ENCODE measurements around the gene OST4.

The OST4 gene

DNA sequence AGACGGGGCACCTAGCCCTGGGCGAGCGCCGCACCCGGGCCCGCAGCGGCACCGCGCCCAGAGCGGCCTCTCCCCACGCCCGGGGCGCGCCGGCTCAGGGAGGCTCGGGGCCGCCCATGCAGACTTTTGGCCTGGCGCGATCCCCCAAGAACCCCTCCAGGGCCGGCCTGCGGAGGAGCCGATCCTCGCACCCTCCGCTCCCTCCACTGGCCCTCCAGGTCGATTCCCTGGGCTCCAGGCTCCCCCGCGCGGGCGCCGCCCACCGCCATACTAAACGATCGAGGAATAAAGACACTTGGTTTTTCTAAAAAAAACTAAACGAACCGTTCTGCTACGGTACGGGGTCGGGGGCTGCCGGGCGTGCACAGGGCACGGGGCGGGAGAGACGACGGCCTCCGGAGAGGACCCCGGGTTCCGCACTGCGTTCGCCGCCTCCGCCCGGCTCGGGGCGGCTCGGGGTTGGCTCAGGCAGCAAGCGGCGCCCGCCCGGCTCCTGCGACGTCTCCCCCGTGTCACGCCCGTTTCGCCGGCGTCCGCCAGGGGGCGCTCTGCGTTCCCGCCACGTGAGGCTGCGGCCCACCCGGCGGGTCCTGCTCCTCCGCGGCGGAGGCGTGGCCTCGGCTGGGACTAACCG lies 14.8 kb upstream of the OST4 start:
- Histone ChIP-seq H3K36me3 (ENCODE audit: control insufficient read depth, insufficient read depth, low read length) (no peaks in the 10 kb centered on the region), H3K18ac (ENCODE audit: low read length) (peak overlapping the region; percentile 35), H4K5ac (ENCODE audit: low read length) (no peak overlapping the region), H3K4me2 (ENCODE audit: low read length) (peak overlapping the region; percentile 87), H4K8ac (ENCODE audit: low read depth, low read length) (peak overlapping the region; percentile 59), H3K4ac (ENCODE audit: low read depth, low read length) (no peak overlapping the region), H3K56ac (ENCODE audit: low read length) (peak overlapping the region; percentile 77), H3K27ac (ENCODE audit: low read depth, low read length) (no peak overlapping the region), H3K4me3 (ENCODE audit: low read length) (peak overlapping the region; percentile 38), H3K79me1 (ENCODE audit: low read length) (no peaks in the 10 kb centered on the region), H3K4me1 (ENCODE audit: control insufficient read depth, low read depth, low read length) (peaks cover 2% of the 10 kb centered on the region), H3K9ac (ENCODE audit: low read length) (peak overlapping the region; percentile 92), H2BK5ac (ENCODE audit: low read length) (no peak overlapping the region), H3K27me3 (ENCODE audit: insufficient read depth, low read length, poor library complexity) (no peaks in the 10 kb centered on the region), H2BK120ac (ENCODE audit: low read depth, low read length) (no peak overlapping the region), H3K79me2 (ENCODE audit: control insufficient read depth, insufficient read depth, low read length) (no peaks in the 10 kb centered on the region), H2BK15ac (replicated peaks; ENCODE audit: low read depth) (no peak overlapping the region), H2AK5ac (ENCODE audit: low read length) (no peak overlapping the region), H3K23ac (ENCODE audit: low read length) (peak overlapping the region; percentile 1)
- no CpG with 5 or more reads among the region's 81 CpGs for WGBS (ENCODE audit: extremely low coverage, insufficient coverage, low lambda C conversion rate)
- peak; percentile 94 for DNase-seq

DNA sequence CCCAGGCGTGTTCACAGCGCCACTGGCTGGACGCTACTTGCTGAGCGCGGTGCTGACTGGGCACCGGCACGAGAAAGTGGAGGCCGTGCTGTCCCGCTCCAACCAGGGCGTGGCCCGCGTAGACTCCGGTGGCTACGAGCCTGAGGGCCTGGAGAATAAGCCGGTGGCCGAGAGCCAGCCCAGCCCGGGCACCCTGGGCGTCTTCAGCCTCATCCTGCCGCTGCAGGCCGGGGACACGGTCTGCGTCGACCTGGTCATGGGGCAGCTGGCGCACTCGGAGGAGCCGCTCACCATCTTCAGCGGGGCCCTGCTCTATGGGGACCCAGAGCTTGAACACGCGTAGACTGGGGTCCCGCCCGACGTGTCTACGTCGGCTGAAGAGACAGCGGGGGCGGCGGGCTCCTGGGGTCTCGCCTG lies 14.2 kb upstream of the OST4 start:
- no peak overlapping the region for H2AK5ac ChIP-seq (ENCODE audit: low read length)
- peak overlapping the region; percentile 38 for H3K4me3 ChIP-seq (ENCODE audit: low read length)
- H3K9ac ChIP-seq (ENCODE audit: low read length) = peak overlapping the region; percentile 92
- H3K56ac ChIP-seq (ENCODE audit: low read length) = peak overlapping the region; percentile 77
- peak overlapping the region; percentile 35 for H3K18ac ChIP-seq (ENCODE audit: low read length)
- no peak overlapping the region for H3K27ac ChIP-seq (ENCODE audit: low read depth, low read length)
- peak overlapping the region; percentile 1 for H3K23ac ChIP-seq (ENCODE audit: low read length)
- peak overlapping the region; percentile 59 for H4K8ac ChIP-seq (ENCODE audit: low read depth, low read length)
- H3K4me1 ChIP-seq (ENCODE audit: control insufficient read depth, low read depth, low read length) = peaks cover 2% of the 10 kb centered on the region
- H3K36me3 ChIP-seq (ENCODE audit: control insufficient read depth, insufficient read depth, low read length) = no peaks in the 10 kb centered on the region
- no peak overlapping the region for H2BK15ac ChIP-seq (replicated peaks; ENCODE audit: low read depth)
- H3K79me2 ChIP-seq (ENCODE audit: control insufficient read depth, insufficient read depth, low read length) = no peaks in the 10 kb centered on the region
- peak overlapping the region; percentile 87 for H3K4me2 ChIP-seq (ENCODE audit: low read length)
- DNase-seq = peak; percentile 64
- no CpG with 5 or more reads among the region's 38 CpGs for WGBS (ENCODE audit: extremely low coverage, insufficient coverage, low lambda C conversion rate)
- H2BK5ac ChIP-seq (ENCODE audit: low read length) = no peak overlapping the region
- no peak overlapping the region for H4K5ac ChIP-seq (ENCODE audit: low read length)
- no peaks in the 10 kb centered on the region for H3K27me3 ChIP-seq (ENCODE audit: insufficient read depth, low read length, poor library complexity)
- H3K79me1 ChIP-seq (ENCODE audit: low read length) = no peaks in the 10 kb centered on the region
- no peak overlapping the region for H3K4ac ChIP-seq (ENCODE audit: low read depth, low read length)
- H2BK120ac ChIP-seq (ENCODE audit: low read depth, low read length) = no peak overlapping the region

DNA sequence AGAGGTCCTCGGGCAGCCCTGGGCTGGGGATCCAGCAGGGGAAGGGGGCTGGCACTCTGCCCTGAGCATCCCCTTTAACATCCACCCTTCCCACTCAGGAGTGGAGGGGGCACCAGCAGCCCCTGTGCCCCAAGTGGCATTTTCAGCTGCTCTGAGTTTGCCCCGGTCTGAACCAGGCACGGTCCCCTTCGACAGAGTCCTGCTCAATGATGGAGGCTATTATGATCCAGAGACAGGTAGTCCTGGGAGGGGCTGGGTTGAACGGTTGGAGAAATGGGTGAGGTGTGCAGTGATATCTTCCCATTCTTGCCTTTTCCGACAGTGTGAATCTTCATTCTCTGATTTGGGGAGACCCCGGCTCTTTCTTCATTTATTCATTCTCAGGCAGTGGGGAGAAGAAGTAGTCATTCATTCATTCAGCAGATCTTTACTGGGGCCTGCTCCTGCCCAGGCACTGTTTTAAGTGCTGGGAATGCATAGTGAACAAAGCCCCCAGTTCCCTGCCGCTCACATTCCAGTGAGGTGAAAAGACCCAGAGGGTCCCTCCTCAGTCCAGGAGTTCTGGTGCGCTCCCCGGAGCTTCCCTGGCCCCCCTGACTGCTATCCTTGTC lies 13.7 kb upstream of the OST4 start:
- no peaks in the 10 kb centered on the region for H3K79me1 ChIP-seq (ENCODE audit: low read length)

DNA sequence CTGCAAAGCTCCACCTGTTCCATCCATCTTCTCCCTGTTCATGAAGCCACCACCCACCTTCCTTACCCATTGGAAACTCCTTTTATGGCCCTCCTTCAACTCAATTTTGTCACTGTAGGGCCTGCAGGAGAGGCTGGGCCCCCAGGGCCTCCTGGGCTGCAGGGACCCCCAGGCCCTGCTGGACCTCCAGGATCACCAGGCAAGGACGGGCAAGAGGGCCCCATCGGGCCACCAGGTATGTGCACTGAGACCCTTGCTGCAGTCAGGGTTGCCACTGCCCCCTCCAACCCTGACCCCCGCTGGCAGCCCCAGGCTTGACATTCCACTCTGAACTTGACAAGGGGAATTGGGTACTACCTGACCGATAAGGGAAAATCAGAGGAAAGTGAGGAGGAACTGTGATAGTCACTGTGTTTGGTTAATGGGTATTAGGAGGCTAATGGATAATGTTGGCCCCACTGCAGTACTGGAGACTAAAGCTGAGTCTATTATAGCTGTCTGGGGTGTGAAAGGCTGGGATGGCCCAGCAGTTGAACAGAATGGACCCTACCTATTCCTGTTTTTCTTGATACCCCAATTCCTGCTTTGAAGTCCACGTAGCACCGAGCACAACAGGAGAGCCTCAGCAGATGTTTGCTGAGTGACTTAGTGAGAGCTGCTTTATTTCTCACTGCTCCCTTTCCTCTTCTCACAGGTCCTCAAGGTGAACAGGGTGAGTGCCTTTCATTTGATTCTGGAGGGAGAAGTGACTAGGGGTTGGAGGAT lies 13.0 kb upstream of the OST4 start:
- DNase-seq = no peak
- H2AK5ac ChIP-seq (ENCODE audit: low read length) = no peak overlapping the region
- peaks cover 2% of the 10 kb centered on the region for H3K4me1 ChIP-seq (ENCODE audit: control insufficient read depth, low read depth, low read length)
- WGBS (ENCODE audit: extremely low coverage, insufficient coverage, low lambda C conversion rate) = no CpG with 5 or more reads among the region's 6 CpGs
- H3K79me2 ChIP-seq (ENCODE audit: control insufficient read depth, insufficient read depth, low read length) = no peaks in the 10 kb centered on the region
- H3K56ac ChIP-seq (ENCODE audit: low read length) = peak overlapping the region; percentile 44
- no peak overlapping the region for H4K8ac ChIP-seq (ENCODE audit: low read depth, low read length)
- no peak overlapping the region for H2BK120ac ChIP-seq (ENCODE audit: low read depth, low read length)
- H2BK5ac ChIP-seq (ENCODE audit: low read length) = no peak overlapping the region
- H2BK15ac ChIP-seq (replicated peaks; ENCODE audit: low read depth) = no peak overlapping the region
- H3K4me3 ChIP-seq (ENCODE audit: low read length) = no peak overlapping the region
- no peak overlapping the region for H3K4ac ChIP-seq (ENCODE audit: low read depth, low read length)
- H3K9ac ChIP-seq (ENCODE audit: low read length) = no peak overlapping the region
- H3K4me2 ChIP-seq (ENCODE audit: low read length) = no peak overlapping the region
- H3K36me3 ChIP-seq (ENCODE audit: control insufficient read depth, insufficient read depth, low read length) = no peaks in the 10 kb centered on the region
- H3K27me3 ChIP-seq (ENCODE audit: insufficient read depth, low read length, poor library complexity) = no peaks in the 10 kb centered on the region
- H3K23ac ChIP-seq (ENCODE audit: low read length) = no peak overlapping the region
- H3K18ac ChIP-seq (ENCODE audit: low read length) = no peak overlapping the region
- H3K27ac ChIP-seq (ENCODE audit: low read depth, low read length) = no peak overlapping the region
- H3K79me1 ChIP-seq (ENCODE audit: low read length) = no peaks in the 10 kb centered on the region
- H4K5ac ChIP-seq (ENCODE audit: low read length) = no peak overlapping the region

More for the DNA sequence above, 13.7 kb upstream of the OST4 start:
- Histone ChIP-seq H3K27me3 (ENCODE audit: insufficient read depth, low read length, poor library complexity) (no peaks in the 10 kb centered on the region), H3K4me1 (ENCODE audit: control insufficient read depth, low read depth, low read length) (peaks cover 2% of the 10 kb centered on the region), H4K8ac (ENCODE audit: low read depth, low read length) (no peak overlapping the region), H3K4me3 (ENCODE audit: low read length) (no peak overlapping the region), H2BK15ac (replicated peaks; ENCODE audit: low read depth) (no peak overlapping the region), H3K36me3 (ENCODE audit: control insufficient read depth, insufficient read depth, low read length) (no peaks in the 10 kb centered on the region), H4K5ac (ENCODE audit: low read length) (no peak overlapping the region), H3K18ac (ENCODE audit: low read length) (no peak overlapping the region), H3K79me2 (ENCODE audit: control insufficient read depth, insufficient read depth, low read length) (no peaks in the 10 kb centered on the region), H3K23ac (ENCODE audit: low read length) (no peak overlapping the region), H3K27ac (ENCODE audit: low read depth, low read length) (no peak overlapping the region), H3K56ac (ENCODE audit: low read length) (peak overlapping the region; percentile 77), H2BK120ac (ENCODE audit: low read depth, low read length) (no peak overlapping the region), H3K4ac (ENCODE audit: low read depth, low read length) (no peak overlapping the region), H3K4me2 (ENCODE audit: low read length) (peak overlapping the region; percentile 87), H3K9ac (ENCODE audit: low read length) (peak overlapping the region; percentile 92), H2AK5ac (ENCODE audit: low read length) (no peak overlapping the region), H2BK5ac (ENCODE audit: low read length) (no peak overlapping the region)
- no peak for DNase-seq
- WGBS (ENCODE audit: extremely low coverage, insufficient coverage, low lambda C conversion rate) = no CpG with 5 or more reads among the region's 10 CpGs

DNA sequence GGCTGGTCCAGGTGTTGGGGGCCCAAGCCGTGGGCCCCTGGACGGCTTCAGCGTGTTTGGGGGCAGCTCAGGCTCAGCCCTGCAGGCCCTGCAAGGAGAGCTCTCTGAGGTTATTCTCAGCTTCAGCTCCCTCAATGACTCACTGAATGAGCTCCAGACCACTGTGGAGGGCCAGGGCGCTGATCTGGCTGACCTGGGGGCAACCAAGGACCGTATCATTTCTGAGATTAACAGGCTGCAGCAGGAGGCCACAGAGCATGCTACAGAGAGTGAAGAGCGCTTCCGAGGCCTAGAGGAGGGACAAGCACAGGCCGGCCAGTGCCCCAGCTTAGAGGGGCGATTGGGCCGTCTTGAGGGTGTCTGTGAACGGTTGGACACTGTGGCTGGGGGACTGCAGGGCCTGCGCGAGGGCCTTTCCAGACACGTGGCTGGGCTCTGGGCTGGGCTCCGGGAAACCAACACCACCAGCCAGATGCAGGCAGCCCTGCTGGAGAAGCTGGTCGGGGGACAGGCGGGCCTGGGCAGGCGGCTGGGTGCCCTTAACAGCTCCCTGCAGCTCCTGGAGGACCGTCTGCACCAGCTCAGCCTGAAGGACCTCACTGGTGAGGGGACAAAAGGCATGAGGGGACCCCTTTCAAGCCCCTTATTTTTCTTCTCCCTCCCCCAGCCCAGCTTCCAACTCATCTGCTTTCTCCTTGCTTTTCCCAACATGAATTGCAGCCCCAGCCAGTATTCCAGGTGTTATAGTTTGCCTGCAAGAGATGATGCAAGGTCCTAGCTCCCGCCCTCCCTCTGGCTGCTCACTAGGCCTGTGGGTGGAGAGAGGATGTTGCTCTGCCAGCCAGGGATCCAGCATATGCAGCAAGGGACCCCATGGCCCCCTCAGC lies 12.2 kb upstream of the OST4 start:
- Histone ChIP-seq H3K79me1 (ENCODE audit: low read length) (no peaks in the 10 kb centered on the region), H2BK5ac (ENCODE audit: low read length) (no peak overlapping the region), H3K79me2 (ENCODE audit: control insufficient read depth, insufficient read depth, low read length) (no peaks in the 10 kb centered on the region), H3K27me3 (ENCODE audit: insufficient read depth, low read length, poor library complexity) (no peaks in the 10 kb centered on the region), H4K5ac (ENCODE audit: low read length) (no peak overlapping the region), H3K23ac (ENCODE audit: low read length) (no peak overlapping the region), H4K8ac (ENCODE audit: low read depth, low read length) (no peak overlapping the region), H3K36me3 (ENCODE audit: control insufficient read depth, insufficient read depth, low read length) (no peaks in the 10 kb centered on the region), H3K4me3 (ENCODE audit: low read length) (no peak overlapping the region), H3K4ac (ENCODE audit: low read depth, low read length) (no peak overlapping the region), H2AK5ac (ENCODE audit: low read length) (no peak overlapping the region), H3K27ac (ENCODE audit: low read depth, low read length) (no peak overlapping the region), H3K9ac (ENCODE audit: low read length) (no peak overlapping the region), H3K56ac (ENCODE audit: low read length) (peak overlapping the region; percentile 44), H3K4me2 (ENCODE audit: low read length) (no peak overlapping the region), H3K18ac (ENCODE audit: low read length) (no peak overlapping the region), H2BK120ac (ENCODE audit: low read depth, low read length) (no peak overlapping the region), H3K4me1 (ENCODE audit: control insufficient read depth, low read depth, low read length) (peaks cover 2% of the 10 kb centered on the region), H2BK15ac (replicated peaks; ENCODE audit: low read depth) (no peak overlapping the region)
- WGBS (ENCODE audit: extremely low coverage, insufficient coverage, low lambda C conversion rate) = no CpG with 5 or more reads among the region's 20 CpGs
- peak; percentile 23 for DNase-seq
